Measurements from ENCODE around the gene SCN8A. TPM values are rescaled to one million over a fixed set of nuclear protein-coding genes. Genes with fewer than 3 reads are reported as not detected.

SCN8A gene
- total and polyA plus RNA-seq, 2 donors (not counting 3 experiments of a cell fraction or from before 2014, with no cell fraction given): 9.4 to 20.4 TPM

- no peaks in the 10 kb centered on the region for H3K36me3 ChIP-seq (ENCODE audit: control insufficient read depth in 2 of 2, extremely low read depth in 1 of 2, insufficient read depth in 2 of 2, low read length in 2 of 2)
- H3K9me1 ChIP-seq (replicated peaks; ENCODE audit: control insufficient read depth, extremely low read depth, insufficient read depth, low read length): no peaks in the 10 kb centered on the region
- H3K9ac ChIP-seq (replicated peaks; ENCODE audit: extremely low read depth, insufficient read depth, low read length): no peak overlapping the region
- H3K9me3 ChIP-seq (replicated peaks; ENCODE audit: control insufficient read depth, insufficient read depth, low read length): no peaks in the 10 kb centered on the region
- intact Hi-C loops (cut with micrococcal nuclease): loop anchor here (5.0 kb wide), 1 partner anchor 160 kb away; no protein-coding TSS in a partner anchor
- no peak for FAIRE-seq
- ChIA-PET POLR2A (no interaction called here), CTCF (interaction anchor here (0.6 to 2.2 kb wide), 9 partner anchors 8 to 232 kb away, joined by 3 to 7 read pairs (median 4); no protein-coding TSS in a partner anchor)
- peaks cover 17 to 20% of the 10 kb centered on the region in 2 experiments for H3K27me3 ChIP-seq (ENCODE audit: control insufficient read depth in 2 of 2, insufficient read depth in 2 of 2, low read length in 2 of 2)
- H3K4me2 ChIP-seq (ENCODE audit: insufficient read depth, low read length): no peak overlapping the region
- no peak overlapping the region for H3K4me3 ChIP-seq (replicated peaks in 1 of 3; ENCODE audit: insufficient read depth in 1 of 3, low read depth in 1 of 3, low read length in 3 of 3)
- dilution Hi-C loops (cut with MboI; ENCODE audit: extremely low pct_ligation_motif_present, low sequenced_read_pairs): no loop called here
- BruUV-seq (replicated peaks): no TSS peak
- TF ChIP-seq JUN (IDR thresholded peaks at IDR 0.05; ENCODE audit: borderline replicate concordance, insufficient read depth, insufficient read length, low read depth) (no peak), EZH2 (IDR thresholded peaks at IDR 0.05; ENCODE audit: borderline replicate concordance, low read depth, low read length, severe bottlenecking) (no peak)
- H3K27ac ChIP-seq (ENCODE audit: insufficient read depth, low read depth, low read length): no peak overlapping the region
- peaks cover 6% of the 10 kb centered on the region for H3K4me1 ChIP-seq (ENCODE audit: control insufficient read depth, extremely low read depth, insufficient read depth, low read length)
- DNase-seq (ENCODE audit: low read depth, low spot score): no peak
- no peaks in the 10 kb centered on the region for H3K79me2 ChIP-seq (ENCODE audit: control insufficient read depth, insufficient read depth, low read length)
- H4K20me1 ChIP-seq (replicated peaks; ENCODE audit: control insufficient read depth, extremely low read depth, insufficient read depth, low read length): no peaks in the 10 kb centered on the region
- no peak overlapping the region for H2AFZ ChIP-seq (ENCODE audit: low read depth, low read length)
Measured at GRCh38 chr12:51592034-51592705, 1.1 kb downstream of the SCN8A start.

GRCh38 chr12:51593021-51593420 is 2.0 kb downstream of the SCN8A start:
- no peaks in the 10 kb centered on the region for H3K36me3 ChIP-seq (ENCODE audit: control insufficient read depth in 2 of 2, extremely low read depth in 1 of 2, insufficient read depth in 2 of 2, low read length in 2 of 2)
- no peak overlapping the region for H3K4me2 ChIP-seq (ENCODE audit: insufficient read depth, low read length)
- dilution Hi-C loops (cut with MboI; ENCODE audit: extremely low pct_ligation_motif_present, low sequenced_read_pairs): no loop called here
- no peak overlapping the region for H2AFZ ChIP-seq (ENCODE audit: low read depth, low read length)
- no TSS peak for BruUV-seq (replicated peaks)
- no peak overlapping the region for H3K27ac ChIP-seq (ENCODE audit: insufficient read depth, low read depth, low read length)
- POLR2A ChIA-PET: no interaction called here
- CTCF ChIA-PET: interaction anchor here (0.8 to 2.0 kb wide), 8 partner anchors 9 to 231 kb away, joined by 3 to 7 read pairs (median 4); a partner anchor contains a TSS
- no peaks in the 10 kb centered on the region for H3K9me3 ChIP-seq (replicated peaks; ENCODE audit: control insufficient read depth, insufficient read depth, low read length)
- H3K79me2 ChIP-seq (ENCODE audit: control insufficient read depth, insufficient read depth, low read length): no peaks in the 10 kb centered on the region
- TF ChIP-seq MAX (IDR thresholded peaks at IDR 0.05; ENCODE audit: insufficient read depth, insufficient read length) (no peak), JUN (IDR thresholded peaks at IDR 0.05; ENCODE audit: borderline replicate concordance, insufficient read depth, insufficient read length, low read depth) (no peak), POLR2A (IDR thresholded peaks at IDR 0.05; ENCODE audit: low read depth, low read length) (no peak), EZH2 (IDR thresholded peaks at IDR 0.05; ENCODE audit: borderline replicate concordance, low read depth, low read length, severe bottlenecking) (no peak), MYC (IDR thresholded peaks at IDR 0.05; ENCODE audit: low read depth, low read length) (no peak), FOS (IDR thresholded peaks at IDR 0.05; ENCODE audit: borderline replicate concordance, insufficient read depth, low read length) (no peak), POLR2AphosphoS5 (IDR thresholded peaks at IDR 0.05; ENCODE audit: insufficient read depth, low read depth, low read length) (no peak), CTCF (IDR thresholded peaks at IDR 0.05; ENCODE audit: extremely low read depth in 1 of 2, insufficient read depth in 1 of 2, low read depth in 1 of 2, low read length in 2 of 2) (no peak), GATA2 (IDR thresholded peaks at IDR 0.05; ENCODE audit: insufficient read depth, insufficient read length, low read depth, low read length) (no peak)
- DNase-seq (ENCODE audit: low read depth, low spot score): no peak
- peaks cover 6% of the 10 kb centered on the region for H3K4me1 ChIP-seq (ENCODE audit: control insufficient read depth, extremely low read depth, insufficient read depth, low read length)
- FAIRE-seq: no peak
- H3K4me3 ChIP-seq (replicated peaks in 1 of 3; ENCODE audit: insufficient read depth in 1 of 3, low read depth in 1 of 3, low read length in 3 of 3): no peak overlapping the region
- no peaks in the 10 kb centered on the region for H3K9me1 ChIP-seq (replicated peaks; ENCODE audit: control insufficient read depth, extremely low read depth, insufficient read depth, low read length)
- intact Hi-C loops (cut with micrococcal nuclease): loop anchor here (5.0 kb wide), 1 partner anchor 159 kb away; no protein-coding TSS in a partner anchor
- no peaks in the 10 kb centered on the region for H4K20me1 ChIP-seq (replicated peaks; ENCODE audit: control insufficient read depth, extremely low read depth, insufficient read depth, low read length)
- no peak overlapping the region for H3K9ac ChIP-seq (replicated peaks; ENCODE audit: extremely low read depth, insufficient read depth, low read length)
- H3K27me3 ChIP-seq (ENCODE audit: control insufficient read depth in 2 of 2, insufficient read depth in 2 of 2, low read length in 2 of 2): peaks cover 14 to 20% of the 10 kb centered on the region in 2 experiments

Data from endothelial cell of umbilical vein (primary cell).